Measurements from ENCODE around the gene DBH. TPM values are rescaled to one million over a fixed set of nuclear protein-coding genes. Genes with fewer than 3 reads are reported as not detected.

DBH gene
- not detected for total RNA-seq

DNA sequence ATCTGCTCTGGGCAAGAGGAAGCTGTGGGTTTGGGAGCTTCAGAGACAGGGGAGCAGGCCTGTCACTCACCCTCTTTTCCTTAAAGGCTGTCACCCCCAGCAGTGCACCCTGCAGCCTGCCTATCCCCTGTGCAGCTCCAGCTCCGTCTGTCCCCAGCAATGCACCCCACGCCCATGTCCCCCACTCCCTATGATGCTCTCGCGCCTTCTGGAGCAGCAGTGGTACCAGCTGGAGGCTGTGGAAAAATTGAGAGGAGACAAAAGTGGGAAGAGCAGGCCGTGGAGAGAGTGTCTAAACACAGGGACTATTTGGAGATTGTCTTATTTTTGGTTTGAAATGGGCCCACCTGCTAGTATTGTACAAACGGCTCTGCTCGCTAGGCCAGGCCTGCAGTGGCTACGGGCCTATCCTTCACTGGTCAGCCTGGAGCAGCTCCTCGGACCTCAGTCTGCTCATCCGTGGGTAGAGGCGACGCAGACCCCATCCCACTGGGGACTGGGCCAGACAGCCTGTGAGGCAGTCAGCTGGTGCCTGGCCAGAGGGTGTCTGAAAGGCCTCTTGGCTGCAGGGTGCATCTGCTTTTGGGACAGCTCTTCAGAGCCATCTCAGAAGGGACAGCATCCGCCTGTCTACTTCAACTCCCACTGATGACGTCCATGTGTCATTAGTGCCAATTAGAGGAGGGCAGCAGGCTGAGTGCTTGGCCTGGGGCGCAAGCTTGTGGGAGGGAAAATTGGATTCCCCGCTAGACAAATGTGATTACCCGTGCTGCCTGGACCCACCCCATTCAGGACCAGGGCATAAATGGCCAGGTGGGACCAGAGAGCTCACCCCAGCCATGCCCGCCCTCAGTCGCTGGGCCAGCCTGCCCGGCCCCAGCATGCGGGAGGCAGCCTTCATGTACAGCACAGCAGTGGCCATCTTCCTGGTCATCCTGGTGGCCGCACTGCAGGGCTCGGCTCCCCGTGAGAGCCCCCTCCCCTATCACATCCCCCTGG, at the start of gene DBH:
DBH (plus strand) TSS at position 831 of the 999 bp plus-strand sequence; CDS start at position 840, 9 bp downstream.
- H3K9me3 Mint-ChIP-seq = no peaks in the 10 kb centered on the region
- CTCF ChIA-PET = interaction anchor here (1.8 kb wide), 1 partner anchor 46 kb away, joined by 4 read pairs; no protein-coding TSS in a partner anchor
- no peak for DNase-seq
- H3K36me3 Mint-ChIP-seq = no peaks in the 10 kb centered on the region
- H3K4me3 Mint-ChIP-seq = no peak within 1 kb of the TSS
- no peaks in the 10 kb centered on the region for H3K4me1 Mint-ChIP-seq (ENCODE audit: low read depth)
- POLR2A ChIA-PET = no interaction called here
- H3K27me3 Mint-ChIP-seq = peaks cover 1% of the 10 kb centered on the region
- intact Hi-C loops (cut with micrococcal nuclease) = no loop called here
- no peak within 1 kb of the TSS for H3K27ac Mint-ChIP-seq

DNA sequence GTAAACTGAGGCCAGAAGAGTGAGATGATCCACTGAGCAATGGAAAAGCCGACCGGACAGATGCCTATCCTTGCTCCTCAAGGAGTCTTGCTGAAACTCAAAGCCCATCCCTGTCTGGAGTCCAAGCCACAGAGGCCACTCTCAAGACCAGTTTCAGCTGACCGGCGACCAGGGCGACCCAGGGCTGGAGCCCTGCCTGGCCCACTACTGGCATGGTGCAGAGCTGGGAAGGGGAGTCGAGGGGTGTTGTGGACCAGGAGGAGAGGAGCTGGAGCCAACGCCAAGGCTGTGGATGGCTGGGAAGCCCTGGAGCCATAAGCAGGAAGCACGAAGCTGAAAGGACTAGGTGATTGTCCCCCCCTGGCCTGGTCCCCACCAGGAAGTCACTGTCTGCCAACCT, 49.1 kb upstream of the DBH start:
- Mint-ChIP-seq H3K27me3 (peaks cover 22% of the 10 kb centered on the region), H3K9me3 (peaks cover 3% of the 10 kb centered on the region), H3K4me1 (ENCODE audit: low read depth) (no peaks in the 10 kb centered on the region), H3K27ac (no peak overlapping the region), H3K4me3 (no peak overlapping the region), H3K36me3 (no peaks in the 10 kb centered on the region)
- intact Hi-C loops (cut with micrococcal nuclease) = no loop called here
- CTCF ChIA-PET = no interaction called here
- POLR2A ChIA-PET = no interaction called here
- DNase-seq = no peak

DNA sequence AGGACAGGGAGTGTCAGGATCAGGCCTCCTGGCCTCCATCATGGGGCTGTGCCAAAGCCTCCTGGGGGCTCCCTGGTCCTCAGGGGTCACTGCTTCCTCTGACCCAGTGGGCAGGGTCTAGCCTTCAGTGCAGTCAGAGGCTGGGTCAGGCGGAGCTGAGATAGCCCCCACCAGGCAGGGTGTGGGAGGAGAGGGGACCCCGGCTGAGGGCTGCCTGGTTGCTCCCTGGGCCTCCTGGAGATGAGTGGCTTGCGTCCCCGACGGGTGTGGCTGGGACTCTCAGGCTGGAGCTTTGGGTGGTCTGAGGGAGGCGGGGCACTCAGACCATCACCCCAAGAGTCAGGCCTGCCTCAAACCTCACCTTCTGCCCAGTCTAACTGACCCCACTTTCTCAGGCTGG, 48.7 kb upstream of the DBH start:
- ChIA-PET CTCF (no interaction called here), POLR2A (no interaction called here)
- H3K4me3 Mint-ChIP-seq = no peak overlapping the region
- DNase-seq = no peak
- H3K9me3 Mint-ChIP-seq = peaks cover 3% of the 10 kb centered on the region
- intact Hi-C loops (cut with micrococcal nuclease) = no loop called here
- H3K27ac Mint-ChIP-seq = no peak overlapping the region
- H3K27me3 Mint-ChIP-seq = peaks cover 19% of the 10 kb centered on the region
- H3K36me3 Mint-ChIP-seq = no peaks in the 10 kb centered on the region
- H3K4me1 Mint-ChIP-seq (ENCODE audit: low read depth) = no peaks in the 10 kb centered on the region

DNA sequence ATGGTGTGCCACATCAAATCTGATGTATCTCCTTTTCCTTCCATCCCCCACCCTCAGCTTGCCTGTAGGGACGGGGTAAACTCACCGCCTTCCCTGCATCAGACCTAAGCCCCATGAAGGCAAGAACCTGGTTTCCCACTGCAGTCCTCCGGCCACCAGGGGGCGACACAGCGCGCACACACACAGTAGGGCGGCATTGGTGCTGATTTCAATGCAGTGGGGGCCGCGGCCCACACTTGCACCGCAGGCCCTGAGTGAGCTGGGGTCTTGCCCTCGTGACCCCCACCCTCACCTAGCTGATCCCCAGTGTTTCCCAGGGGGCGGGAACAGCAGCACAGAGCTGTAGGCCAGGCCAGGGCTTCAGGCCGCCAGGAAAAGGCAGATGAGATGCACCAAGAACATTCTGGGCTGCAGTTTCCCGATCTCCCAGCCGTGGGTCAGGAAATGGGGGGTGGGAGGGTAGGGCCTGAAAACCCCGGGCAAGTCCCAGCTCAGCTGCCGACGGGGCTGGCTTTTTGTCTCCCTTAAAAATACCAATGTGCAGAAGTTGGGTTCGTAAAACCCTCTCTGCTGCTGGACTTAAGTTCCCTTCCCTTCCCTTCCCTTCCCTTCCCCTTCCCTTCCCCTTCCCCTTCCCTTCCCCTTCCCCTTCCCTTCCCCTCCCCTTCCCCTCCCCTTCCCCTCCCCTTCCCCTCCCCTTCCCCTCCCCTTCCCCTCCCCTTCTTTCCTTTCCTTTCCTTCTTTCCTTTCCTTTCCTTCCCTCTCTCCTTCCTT, 46.5 kb upstream of the DBH start:
- H3K4me1 Mint-ChIP-seq (ENCODE audit: low read depth) = no peaks in the 10 kb centered on the region
- ChIA-PET POLR2A (no interaction called here), CTCF (interaction anchor here (0.6 to 3.8 kb wide), 21 partner anchors 7 to 404 kb away, joined by 3 to 16 read pairs (median 4); partner anchors contain the start of genes DBH and SARDH)
- DNase-seq = peak; percentile 56
- peaks cover 9% of the 10 kb centered on the region for H3K27me3 Mint-ChIP-seq
- intact Hi-C loops (cut with micrococcal nuclease) = loop anchor here (1.0 kb wide), 1 partner anchor 137 kb away; no protein-coding TSS in a partner anchor
- no peaks in the 10 kb centered on the region for H3K36me3 Mint-ChIP-seq
- H3K9me3 Mint-ChIP-seq = peaks cover 3% of the 10 kb centered on the region
- H3K27ac Mint-ChIP-seq = no peak overlapping the region
- no peak overlapping the region for H3K4me3 Mint-ChIP-seq

DNA sequence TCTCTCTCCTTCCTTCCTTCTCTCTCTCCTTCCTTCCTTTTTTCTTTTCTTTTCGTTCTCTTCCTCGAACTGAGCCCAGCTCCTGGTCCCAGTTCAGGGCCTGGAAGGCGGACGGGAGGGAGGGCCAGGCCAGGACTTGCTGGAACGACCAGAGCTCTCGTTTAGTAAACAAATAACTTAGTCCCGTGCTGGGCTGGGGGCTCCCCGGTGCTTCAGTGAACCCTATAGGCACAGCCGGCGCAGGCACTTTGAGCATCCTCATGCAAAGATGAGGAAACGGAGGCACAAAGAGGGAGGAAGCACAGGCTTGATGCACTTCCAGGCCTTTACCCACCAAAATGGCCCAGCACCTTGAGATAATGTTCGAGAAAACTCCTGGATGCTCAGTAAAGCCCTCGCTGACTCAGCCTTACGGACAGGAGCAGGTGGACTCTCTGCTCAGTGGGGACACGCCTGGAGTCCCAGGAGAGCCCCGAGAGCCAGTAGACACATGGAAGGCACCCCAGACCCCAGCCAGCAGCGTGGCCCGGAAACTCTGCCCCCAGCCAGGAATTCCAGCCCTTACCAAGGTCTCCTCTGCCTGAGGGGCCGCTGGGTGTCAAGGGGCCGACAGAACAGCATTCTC, 45.8 kb upstream of the DBH start:
- H3K9me3 Mint-ChIP-seq = peaks cover 3% of the 10 kb centered on the region
- H3K4me3 Mint-ChIP-seq = no peak overlapping the region
- ChIA-PET POLR2A (no interaction called here), CTCF (interaction anchor here (0.6 to 3.8 kb wide), 18 partner anchors 8 to 403 kb away, joined by 3 to 16 read pairs (median 4); partner anchors contain the start of genes DBH and SARDH)
- no peak overlapping the region for H3K27ac Mint-ChIP-seq
- no peaks in the 10 kb centered on the region for H3K36me3 Mint-ChIP-seq
- no peak for DNase-seq
- intact Hi-C loops (cut with micrococcal nuclease) = no loop called here
- H3K4me1 Mint-ChIP-seq (ENCODE audit: low read depth) = no peaks in the 10 kb centered on the region
- peaks cover 7% of the 10 kb centered on the region for H3K27me3 Mint-ChIP-seq

DNA sequence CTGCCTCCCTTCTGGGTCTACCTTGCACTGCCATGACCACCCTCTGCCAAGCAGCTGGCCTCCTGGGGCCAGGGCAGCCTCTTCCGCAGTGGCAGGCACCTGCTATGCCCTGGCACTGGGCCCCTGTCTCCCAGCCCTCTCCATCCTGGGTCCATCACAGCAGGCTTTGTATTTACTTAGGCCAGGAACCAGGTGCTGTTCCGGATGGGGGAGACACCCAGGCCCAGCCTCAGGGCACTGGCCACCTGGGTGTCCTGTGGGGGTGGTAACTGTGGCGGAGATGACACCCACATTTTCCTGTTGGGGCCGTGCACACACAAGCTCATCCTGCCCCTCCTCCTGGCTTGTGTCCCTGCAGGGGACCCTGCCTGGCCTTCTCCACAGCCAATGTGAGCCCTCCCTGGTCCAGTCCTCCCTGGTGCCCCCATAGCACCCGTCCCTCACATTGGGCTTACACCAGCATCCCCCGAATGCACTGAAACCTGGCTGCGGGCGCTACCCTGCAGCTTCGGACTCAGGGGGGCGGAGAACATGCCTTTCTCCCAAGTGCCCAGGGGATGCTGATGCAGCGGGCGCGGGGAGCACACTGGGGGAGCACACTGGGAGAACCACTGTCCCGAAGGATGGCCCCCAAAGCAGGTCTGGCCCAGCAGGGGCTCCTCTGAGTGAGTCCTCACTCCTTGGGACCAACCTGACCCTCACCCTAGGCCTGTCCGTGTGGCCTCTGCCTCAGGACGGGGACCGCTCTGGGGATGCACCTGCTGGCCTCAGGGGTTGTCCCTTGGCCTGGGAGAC, 44.9 kb upstream of the DBH start:
- H3K9me3 Mint-ChIP-seq = peaks cover 4% of the 10 kb centered on the region
- intact Hi-C loops (cut with micrococcal nuclease) = no loop called here
- no peaks in the 10 kb centered on the region for H3K4me1 Mint-ChIP-seq (ENCODE audit: low read depth)
- CTCF ChIA-PET = interaction anchor here (3.8 kb wide), 1 partner anchor 151 kb away, joined by 16 read pairs; no protein-coding TSS in a partner anchor
- no peak overlapping the region for H3K27ac Mint-ChIP-seq
- no peak for DNase-seq
- POLR2A ChIA-PET = no interaction called here
- H3K27me3 Mint-ChIP-seq = no peaks in the 10 kb centered on the region
- no peak overlapping the region for H3K4me3 Mint-ChIP-seq
- H3K36me3 Mint-ChIP-seq = no peaks in the 10 kb centered on the region

DNA sequence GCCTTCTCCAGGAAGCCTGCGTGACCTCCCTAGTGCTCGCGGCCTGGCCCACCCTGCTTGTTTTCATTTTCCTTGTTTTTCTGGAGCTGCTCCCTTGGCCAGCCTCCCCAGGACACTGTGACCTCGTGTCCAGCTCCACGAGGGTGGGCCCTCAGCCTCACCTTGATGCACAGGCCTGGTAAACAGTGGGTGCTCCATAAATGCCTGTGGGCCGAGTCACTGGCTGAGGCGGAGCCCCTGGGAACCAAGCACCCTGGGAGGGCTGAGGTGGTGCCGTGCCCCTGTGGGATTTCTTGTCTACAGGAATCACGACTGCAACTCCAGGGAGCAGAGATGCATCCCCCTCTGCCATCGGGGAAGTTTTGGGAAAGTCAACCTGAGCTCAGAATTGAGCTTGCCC, 44.2 kb upstream of the DBH start:
- Mint-ChIP-seq H3K4me3 (no peak overlapping the region), H3K27me3 (no peaks in the 10 kb centered on the region), H3K4me1 (ENCODE audit: low read depth) (no peaks in the 10 kb centered on the region), H3K27ac (no peak overlapping the region), H3K36me3 (peaks cover under 1% of the 10 kb centered on the region), H3K9me3 (peaks cover 10% of the 10 kb centered on the region)
- intact Hi-C loops (cut with micrococcal nuclease) = no loop called here
- ChIA-PET CTCF (interaction anchor here (1.2 to 3.8 kb wide), 2 partner anchors 109 to 151 kb away, joined by 3 to 16 read pairs; no protein-coding TSS in a partner anchor), POLR2A (no interaction called here)
- DNase-seq = no peak

DNA sequence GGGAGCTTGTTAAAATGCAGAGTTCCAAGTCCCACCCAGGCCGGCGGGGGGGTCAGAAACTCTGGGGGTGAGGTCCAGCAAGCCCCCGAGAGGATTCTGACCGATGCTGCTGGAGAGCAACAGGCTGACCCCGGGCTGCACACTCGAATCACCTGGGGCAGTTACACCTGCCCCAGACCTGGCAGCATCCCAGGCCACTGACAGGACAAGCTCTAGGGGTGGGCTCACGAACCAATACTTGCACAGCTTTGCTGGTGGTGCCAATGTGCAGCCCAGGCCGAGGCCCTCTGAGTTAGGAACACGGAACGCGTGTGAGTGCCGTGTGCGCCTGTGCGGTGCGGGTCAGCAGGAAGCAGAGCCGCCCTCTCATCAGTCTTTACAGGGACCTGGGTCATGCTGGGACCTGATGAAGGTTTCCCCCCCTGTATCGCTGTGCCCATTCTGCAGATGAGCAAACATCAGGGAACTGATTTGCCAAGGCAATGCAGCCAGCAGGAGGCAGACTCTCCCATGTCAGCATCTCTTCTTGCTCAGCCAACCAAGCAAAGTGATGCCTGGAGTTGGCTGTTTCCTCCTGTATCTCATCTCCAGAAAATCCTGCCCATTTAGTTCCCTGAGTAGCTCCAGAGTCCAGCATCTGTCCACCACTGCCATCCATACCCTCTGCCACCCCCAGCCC, 43.3 kb upstream of the DBH start:
- no peaks in the 10 kb centered on the region for H3K4me1 Mint-ChIP-seq (ENCODE audit: low read depth)
- H3K27me3 Mint-ChIP-seq = no peaks in the 10 kb centered on the region
- no peak overlapping the region for H3K4me3 Mint-ChIP-seq
- H3K9me3 Mint-ChIP-seq = peaks cover 19% of the 10 kb centered on the region
- CTCF ChIA-PET = interaction anchor here (0.8 to 1.2 kb wide), 3 partner anchors 16 to 150 kb away, joined by 3 read pairs; partner anchors contain the start of gene FAM163B
- no peak overlapping the region for H3K27ac Mint-ChIP-seq
- H3K36me3 Mint-ChIP-seq = peaks cover 7% of the 10 kb centered on the region
- intact Hi-C loops (cut with micrococcal nuclease) = no loop called here
- DNase-seq = peak; percentile 35
- POLR2A ChIA-PET = no interaction called here

DNA sequence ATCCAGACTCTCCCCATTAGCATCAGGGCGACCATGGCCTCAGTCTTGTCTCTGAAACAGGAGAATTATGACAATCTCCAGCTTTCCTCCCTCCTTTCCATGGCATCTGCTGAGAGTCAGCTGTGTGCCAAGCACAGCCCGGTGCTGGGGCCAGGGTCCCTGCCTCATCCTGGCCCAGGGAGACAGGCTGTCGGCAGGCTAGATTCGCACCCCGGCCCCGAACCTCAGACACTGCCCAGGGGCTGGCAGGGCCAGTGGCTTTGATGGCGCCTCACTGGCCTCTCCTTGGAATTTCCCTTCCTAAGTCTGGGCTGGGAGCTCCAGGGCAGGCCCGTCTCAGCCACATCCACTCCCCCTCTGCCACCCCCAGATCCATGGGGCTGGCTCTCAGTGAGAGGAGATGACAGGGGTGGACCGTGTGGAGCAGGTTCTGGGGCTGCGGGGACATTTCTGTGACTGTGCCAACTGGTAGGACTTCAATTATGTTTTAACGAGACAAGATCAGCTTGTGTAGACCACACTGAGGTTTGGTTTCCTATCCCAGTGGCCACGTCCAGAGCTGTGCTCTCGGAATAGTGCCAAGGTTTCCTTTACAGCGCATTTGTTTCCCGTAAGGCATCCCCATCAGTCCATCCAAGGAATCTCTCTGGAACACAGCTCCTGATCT, 42.4 kb upstream of the DBH start:
- ChIA-PET CTCF (interaction anchor here (0.8 to 1.1 kb wide), 3 partner anchors 16 to 149 kb away, joined by 3 to 4 read pairs (median 3); partner anchors contain the start of gene FAM163B), POLR2A (no interaction called here)
- intact Hi-C loops (cut with micrococcal nuclease) = no loop called here
- peaks cover 20% of the 10 kb centered on the region for H3K9me3 Mint-ChIP-seq
- no peak overlapping the region for H3K27ac Mint-ChIP-seq
- DNase-seq = no peak
- no peak overlapping the region for H3K4me3 Mint-ChIP-seq
- H3K27me3 Mint-ChIP-seq = no peaks in the 10 kb centered on the region
- H3K36me3 Mint-ChIP-seq = peaks cover 7% of the 10 kb centered on the region
- no peaks in the 10 kb centered on the region for H3K4me1 Mint-ChIP-seq (ENCODE audit: low read depth)

DNA sequence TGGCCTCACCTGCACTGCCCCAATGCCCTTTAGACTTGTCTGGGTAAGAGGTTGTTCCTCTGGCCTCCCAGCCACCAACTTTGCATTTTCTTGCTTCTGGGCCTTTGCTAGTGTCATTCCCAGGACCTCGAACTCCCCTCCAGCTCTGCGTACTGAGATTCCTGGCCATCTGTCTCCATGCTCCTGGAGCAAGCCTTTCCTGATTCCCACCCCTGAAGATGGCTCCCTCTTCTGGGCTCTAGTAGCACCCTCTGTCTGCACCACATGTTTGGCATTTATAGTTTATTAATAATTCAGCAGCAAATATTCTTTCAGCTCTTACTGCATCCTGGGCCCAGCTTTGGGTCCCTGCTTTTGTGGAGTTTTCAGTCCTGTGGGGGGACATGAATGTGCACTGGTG, 41.9 kb upstream of the DBH start:
- Mint-ChIP-seq H3K4me1 (ENCODE audit: low read depth) (no peaks in the 10 kb centered on the region), H3K27me3 (no peaks in the 10 kb centered on the region), H3K27ac (no peak overlapping the region), H3K9me3 (peaks cover 20% of the 10 kb centered on the region), H3K36me3 (peaks cover 7% of the 10 kb centered on the region), H3K4me3 (no peak overlapping the region)
- intact Hi-C loops (cut with micrococcal nuclease) = no loop called here
- ChIA-PET CTCF (interaction anchor here (1.1 kb wide), 1 partner anchor 132 kb away, joined by 4 read pairs; no protein-coding TSS in a partner anchor), POLR2A (no interaction called here)
- no peak for DNase-seq

Measured in activated CD4-positive, alpha-beta memory T cell treated with anti-CD3 and anti-CD28 coated beads for 36 hours (primary cell).